Erythroblast (primary cell): ENCODE results near the gene CCL4L2.
"Not testable (repeated sequence)": the region's sequence is repeated elsewhere in the genome, so short reads cannot be mapped to it uniquely, and the experiment has no call there.

Source experiments
- GATA1 ChIP-seq: IDR thresholded peaks from 2 replicates; pipeline ENCODE4 v1.6.1; 2011; ENCODE audit warnings: low read depth, mild to moderate bottlenecking, control low read depth, low read length, moderate library complexity
- POLR2A ChIP-seq: IDR thresholded peaks from 2 replicates; pipeline ENCODE4 v1.6.1; 2011; ENCODE audit warnings: mild to moderate bottlenecking, low read length

GRCh38 chr17:36242046-36242445 is 31.2 kb downstream of the CCL4L2 start:
- TF ChIP-seq POLR2A, GATA1: not testable (repeated sequence)
